HCT116 (cell line): Measurements from ENCODE around the gene MICAL3. TPM values are rescaled to one million over a fixed set of nuclear protein-coding genes. Genes with fewer than 3 reads are reported as not detected.

Experiments
- ATAC-seq: fragments of 200-7000 bp; cut with Tn5 transposase; 2 replicates; pipeline ENCODE4 v1.9.1; 2020; ENCODE audit warnings: mild to moderate bottlenecking, moderate library complexity
- BruUV-seq: library from RNA; stranded (reverse); fragments of 400-500 nt; replicated peaks from 2 replicates; lab custom pipeline; 2021; lab: Mats Ljungman, UMichigan
- CTCF ChIA-PET: fragments of 300-600 bp; sonication (Branson Sonifier 250); formaldehyde crosslinking; loops from one replicate; lab custom pipeline; 2021; ENCODE audit warnings: antibody characterized with exemption; lab: Charles Lee
- POLR2A ChIA-PET: fragments of 300-600, 350-600 bp; sonication (Branson Sonifier 250); formaldehyde crosslinking; loops from one replicate; lab custom pipeline; 2021; ENCODE audit warnings: antibody characterized with exemption; lab: Charles Lee
- RAD21 ChIA-PET, 2 experiments: fragments of 300-600 bp; sonication (Branson Sonifier 250); formaldehyde crosslinking; loops; one replicate each; lab custom pipeline; 2023; ENCODE audit warnings: low total read pairs in 2 of 2; ENCODE audit not compliant: uncharacterized antibody in 2 of 2, unreplicated experiment in 2 of 2, low non-redundant PET in 1 of 2; lab: Charles Lee
- DNase-seq: peaks from one replicate; pipeline ENCODE4 v3.0.0-alpha.2; 2010; ENCODE audit warnings: low read depth, low spot score
- H2AFZ ChIP-seq: fragments of 200-600 bp; shearing (Covaris generic), sonication (generic); 2 replicates; pipeline ENCODE4 v1.6.1; 2017; ENCODE audit warnings: low read depth, mixed run types, mixed read lengths, antibody characterized with exemption, low read length; ENCODE audit not compliant: poor library complexity, severe bottlenecking
- H3K27ac ChIP-seq: 2 replicates; pipeline ENCODE4 v1.5.1; 2012; ENCODE audit warnings: low read depth, low read length
- H3K27me3 ChIP-seq: fragments of 200-600 bp; sonication (generic); 2 replicates; pipeline ENCODE4 v1.6.1; 2016; ENCODE audit warnings: mixed run types, low read length, mixed read lengths; ENCODE audit not compliant: insufficient read depth
- H3K36me3 ChIP-seq, 2 experiments: fragments of 200-500 bp in 1 of 2; fragments of 200-600 bp in 1 of 2; sonication (Bioruptor generic) in 1 of 2; sonication (generic) in 1 of 2; 2 replicates each; pipeline versions ENCODE4 v1.5.1 to v1.6.1; 2014 to 2016; ENCODE audit warnings: low read length in 2 of 2, inconsistent platforms in 1 of 2, mixed read lengths in 1 of 2, mixed run types in 1 of 2; ENCODE audit not compliant: insufficient read depth in 2 of 2, control insufficient read depth in 1 of 2
- H3K4me1 ChIP-seq, 2 experiments: fragments of 200-600 bp in 1 of 2; sonication (generic) in 1 of 2; 2 replicates each; pipeline versions ENCODE4 v1.5.1 to v1.6.1; 2012 to 2017; ENCODE audit warnings: low read length in 2 of 2, inconsistent platforms in 1 of 2, mild to moderate bottlenecking in 1 of 2, mixed read lengths in 1 of 2, mixed run types in 1 of 2, moderate library complexity in 1 of 2; ENCODE audit not compliant: insufficient read depth in 2 of 2, control insufficient read depth in 1 of 2
- H3K4me2 ChIP-seq: fragments of 200-600 bp; sonication (generic); 2 replicates; pipeline ENCODE4 v1.6.1; 2017; ENCODE audit warnings: mixed run types, low read length, mixed read lengths
- H3K4me3 ChIP-seq, 2 experiments: fragments of 200-600 bp in 1 of 2; sonication (generic) in 1 of 2; replicated peaks in 1 of 2; 2 replicates each; pipeline ENCODE4 v1.5.1; 2011 to 2016; ENCODE audit warnings: low read length in 2 of 2, control low read depth in 1 of 2, low read depth in 1 of 2, mild to moderate bottlenecking in 1 of 2, mixed read lengths in 1 of 2, mixed run types in 1 of 2
- H3K79me2 ChIP-seq: fragments of 200-600 bp; sonication (generic); 2 replicates; pipeline ENCODE4 v1.6.1; 2017; ENCODE audit warnings: mild to moderate bottlenecking, mixed run types, low read length, moderate library complexity, mixed read lengths; ENCODE audit not compliant: insufficient read depth
- H3K9ac ChIP-seq: fragments of 200-600 bp; sonication (generic); 2 replicates; pipeline ENCODE4 v1.6.1; 2016; ENCODE audit warnings: low read length, mixed read lengths
- H3K9me2 ChIP-seq: fragments of 200-600 bp; sonication (generic), shearing (Covaris generic); 2 replicates; pipeline ENCODE4 v1.6.1; 2017; ENCODE audit warnings: mixed run types, mild to moderate bottlenecking, moderate library complexity; ENCODE audit not compliant: insufficient read depth
- H3K9me3 ChIP-seq, 2 experiments: fragments of 200-500 bp in 1 of 2; fragments of 200-600 bp in 1 of 2; sonication (Bioruptor generic) in 1 of 2; sonication (generic) in 1 of 2; 2 replicates each; pipeline ENCODE4 v1.6.1; 2014 to 2017; ENCODE audit warnings: low read length in 2 of 2, mixed read lengths in 2 of 2, inconsistent platforms in 1 of 2, low read depth in 1 of 2, mild to moderate bottlenecking in 1 of 2, mixed run types in 1 of 2, moderate library complexity in 1 of 2; ENCODE audit not compliant: control insufficient read depth in 1 of 2, insufficient read depth in 1 of 2
- H4K20me1 ChIP-seq: fragments of 200-600 bp; sonication (generic), shearing (Covaris generic); 2 replicates; pipeline ENCODE4 v1.6.1; 2017; ENCODE audit warnings: mixed run types, mild to moderate bottlenecking, moderate library complexity; ENCODE audit not compliant: insufficient read depth
- ATF3 ChIP-seq: IDR thresholded peaks from 2 replicates; pipeline ENCODE4 v1.6.1; 2012
- CEBPB ChIP-seq: IDR thresholded peaks from 2 replicates; pipeline ENCODE4 v1.6.1; 2012; ENCODE audit warnings: low read depth
- EGR1 ChIP-seq: IDR thresholded peaks from 2 replicates; pipeline ENCODE4 v1.6.1; 2012; ENCODE audit warnings: low read depth
- ELF1 ChIP-seq: IDR thresholded peaks from 2 replicates; pipeline ENCODE4 v1.6.1; 2012; ENCODE audit warnings: low read depth, borderline replicate concordance
- EZH2phosphoT487 ChIP-seq: fragments of 200-600 bp; IDR thresholded peaks from 2 replicates; pipeline ENCODE4 v1.6.1; 2018; ENCODE audit warnings: antibody characterized with exemption, borderline replicate concordance
- FOSL1 ChIP-seq: IDR thresholded peaks from 2 replicates; pipeline ENCODE4 v1.6.1; 2012; ENCODE audit warnings: low read depth
- JUND ChIP-seq: IDR thresholded peaks from 2 replicates; pipeline ENCODE4 v1.6.1; 2012
- POLR2A ChIP-seq: IDR thresholded peaks from 2 replicates; pipeline ENCODE4 v1.7.0; 2011; ENCODE audit warnings: borderline replicate concordance; ENCODE audit not compliant: insufficient read depth, insufficient read length; ENCODE audit errors: extremely low read depth
- POLR2AphosphoS5 ChIP-seq: IDR thresholded peaks from 2 replicates; pipeline ENCODE4 v1.6.1; 2011; ENCODE audit warnings: mild to moderate bottlenecking, low read depth, low read length, moderate library complexity
- REST ChIP-seq: IDR thresholded peaks from 2 replicates; pipeline ENCODE4 v1.6.1; 2012; ENCODE audit warnings: low read depth
- SIN3A ChIP-seq: IDR thresholded peaks from 2 replicates; pipeline ENCODE4 v1.6.1; 2012; ENCODE audit warnings: low read depth
- YY1 ChIP-seq: IDR thresholded peaks from 2 replicates; pipeline ENCODE4 v1.6.1; 2011; ENCODE audit warnings: low read length, low read depth, moderate library complexity, mild to moderate bottlenecking; ENCODE audit not compliant: insufficient replicate concordance; ENCODE audit errors: extremely low read depth
- ZBTB33 ChIP-seq: IDR thresholded peaks from 2 replicates; pipeline ENCODE4 v1.6.1; 2011; ENCODE audit warnings: mild to moderate bottlenecking, low read length, moderate library complexity; ENCODE audit not compliant: insufficient replicate concordance; ENCODE audit errors: extremely low read depth
- ZFX ChIP-seq: fragments of 450-650 bp; IDR thresholded peaks from 2 replicates; pipeline ENCODE4 v1.6.1; 2017
- intact Hi-C: fragments of 100-400 bp; cut with micrococcal nuclease; formaldehyde crosslinking; loops from 2 replicates; pipeline ENCODE4 v1.10.0; 2022
- total RNA-seq: library from RNA; stranded (reverse); gene quantifications from one replicate; pipeline ENCODE4 v1.2.1, GENCODE V29; 2021; ENCODE audit not compliant: unreplicated experiment

The MICAL3 gene
- total RNA-seq, 1 experiment from 2014 or later, result 30.8 TPM

GRCh38 chr22:17871726-17872458 is 152.5 kb downstream of the MICAL3 start (continued):
- TF ChIP-seq ZBTB33, result no peak
- TF ChIP-seq ELF1, result no peak
- no peak for TF ChIP-seq EZH2phosphoT487
- TF ChIP-seq ZFX, result no peak

- POLR2A ChIA-PET, result no interaction called here
- DNase-seq (no peak), ATAC-seq (no peak)
- BruUV-seq, result no TSS peak
- no peak overlapping the region for H3K4me3 ChIP-seq
- H3K36me3 ChIP-seq, result peaks cover 13 to 20% of the 10 kb centered on the region in 2 experiments; a peak in 3 of 4 replicates
- no peaks in the 10 kb centered on the region for H3K9me2 ChIP-seq
- H3K27me3 ChIP-seq, result no peaks in the 10 kb centered on the region
- no peaks in the 10 kb centered on the region for H3K79me2 ChIP-seq
- H2AFZ ChIP-seq, result no peak overlapping the region
- TF ChIP-seq ZBTB33 (no peak), CEBPB (no peak), FOSL1 (no peak), YY1 (no peak), SIN3A (no peak), EZH2phosphoT487 (no peak), JUND (no peak), EGR1 (no peak), POLR2A (no peak), ATF3 (no peak), REST (no peak), POLR2AphosphoS5 (no peak)
- H3K9me3 ChIP-seq, result no peaks in the 10 kb centered on the region
- CTCF ChIA-PET, result no interaction called here
- H3K4me2 ChIP-seq, result no peak overlapping the region
- no peak overlapping the region for H3K9ac ChIP-seq
- no peak overlapping the region for H3K27ac ChIP-seq
- intact Hi-C loops, result no loop called here
- RAD21 ChIA-PET, result no interaction called here
- H4K20me1 ChIP-seq, result no peaks in the 10 kb centered on the region
- H3K4me1 ChIP-seq, result no peaks in the 10 kb centered on the region
Measured at GRCh38 chr22:17870407-17870806, 154.0 kb downstream of the MICAL3 start.
